Measurements from ENCODE around the gene CD300LD.

DNA sequence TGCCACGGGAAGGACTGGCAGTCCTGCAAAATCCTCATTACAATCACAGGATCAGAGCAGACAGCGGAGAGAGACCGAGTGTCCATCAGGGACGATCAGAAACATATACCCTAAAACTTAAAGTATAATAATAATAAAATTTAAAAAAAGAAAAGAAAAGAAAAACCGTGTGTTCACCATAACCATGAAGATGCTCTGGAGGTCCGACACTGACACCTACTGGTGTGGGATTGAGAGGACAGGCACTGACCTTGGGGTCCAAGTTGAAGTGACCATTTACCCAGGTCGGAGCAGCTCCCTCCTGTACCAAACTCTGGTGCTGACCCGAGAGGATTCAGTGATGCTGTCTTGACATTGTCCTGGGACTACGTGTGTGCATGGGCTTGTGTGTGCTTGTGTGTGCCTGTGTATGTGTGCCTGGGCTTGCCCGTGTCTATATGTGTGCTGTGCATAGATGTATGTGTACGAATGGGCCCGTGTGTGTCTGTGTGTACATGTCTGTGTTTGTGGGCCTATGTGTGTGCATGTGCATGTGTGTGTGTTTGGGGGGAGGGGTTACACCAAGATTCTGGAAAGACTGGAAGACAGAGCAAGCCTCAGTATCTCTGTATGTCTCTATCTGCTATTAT is 10.0 kb upstream of the CD300LD start:
- TF ChIP-seq, protein P1, sequence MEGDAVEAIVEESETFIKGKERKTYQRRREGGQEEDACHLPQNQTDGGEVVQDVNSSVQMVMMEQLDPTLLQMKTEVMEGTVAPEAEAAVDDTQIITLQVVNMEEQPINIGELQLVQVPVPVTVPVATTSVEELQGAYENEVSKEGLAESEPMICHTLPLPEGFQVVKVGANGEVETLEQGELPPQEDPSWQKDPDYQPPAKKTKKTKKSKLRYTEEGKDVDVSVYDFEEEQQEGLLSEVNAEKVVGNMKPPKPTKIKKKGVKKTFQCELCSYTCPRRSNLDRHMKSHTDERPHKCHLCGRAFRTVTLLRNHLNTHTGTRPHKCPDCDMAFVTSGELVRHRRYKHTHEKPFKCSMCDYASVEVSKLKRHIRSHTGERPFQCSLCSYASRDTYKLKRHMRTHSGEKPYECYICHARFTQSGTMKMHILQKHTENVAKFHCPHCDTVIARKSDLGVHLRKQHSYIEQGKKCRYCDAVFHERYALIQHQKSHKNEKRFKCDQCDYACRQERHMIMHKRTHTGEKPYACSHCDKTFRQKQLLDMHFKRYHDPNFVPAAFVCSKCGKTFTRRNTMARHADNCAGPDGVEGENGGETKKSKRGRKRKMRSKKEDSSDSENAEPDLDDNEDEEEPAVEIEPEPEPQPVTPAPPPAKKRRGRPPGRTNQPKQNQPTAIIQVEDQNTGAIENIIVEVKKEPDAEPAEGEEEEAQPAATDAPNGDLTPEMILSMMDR (IDR thresholded peaks at IDR 0.05): peak; percentile 92
- no peak for TF ChIP-seq SIN3A (IDR thresholded peaks at IDR 0.05; ENCODE audit: borderline replicate concordance, insufficient read depth, low read depth, low read length)

All from Panc1 (cell line).